HEK293T (cell line): ENCODE measurements around the gene FKBP5.

Source experiments
- ELF4 ChIP-seq: fragments of 450-650 bp; IDR thresholded peaks from 2 replicates; pipeline ENCODE4 v1.6.1; 2017; ENCODE audit warnings: antibody characterized with exemption
- FOXK2 ChIP-seq: fragments of 450-650 bp; IDR thresholded peaks from 2 replicates; pipeline ENCODE4 v1.6.1; 2016; ENCODE audit warnings: mild to moderate bottlenecking
- SP1 ChIP-seq: fragments of 450-650 bp; IDR thresholded peaks from 2 replicates; pipeline ENCODE4 v1.6.1; 2017
- SUZ12 ChIP-seq: fragments of 450-650 bp; IDR thresholded peaks from 2 replicates; pipeline ENCODE4 v1.6.1; 2016; ENCODE audit warnings: mild to moderate bottlenecking
- ZNF384 ChIP-seq: fragments of 450-650 bp; IDR thresholded peaks from 2 replicates; pipeline ENCODE4 v1.6.1; 2016

DNA sequence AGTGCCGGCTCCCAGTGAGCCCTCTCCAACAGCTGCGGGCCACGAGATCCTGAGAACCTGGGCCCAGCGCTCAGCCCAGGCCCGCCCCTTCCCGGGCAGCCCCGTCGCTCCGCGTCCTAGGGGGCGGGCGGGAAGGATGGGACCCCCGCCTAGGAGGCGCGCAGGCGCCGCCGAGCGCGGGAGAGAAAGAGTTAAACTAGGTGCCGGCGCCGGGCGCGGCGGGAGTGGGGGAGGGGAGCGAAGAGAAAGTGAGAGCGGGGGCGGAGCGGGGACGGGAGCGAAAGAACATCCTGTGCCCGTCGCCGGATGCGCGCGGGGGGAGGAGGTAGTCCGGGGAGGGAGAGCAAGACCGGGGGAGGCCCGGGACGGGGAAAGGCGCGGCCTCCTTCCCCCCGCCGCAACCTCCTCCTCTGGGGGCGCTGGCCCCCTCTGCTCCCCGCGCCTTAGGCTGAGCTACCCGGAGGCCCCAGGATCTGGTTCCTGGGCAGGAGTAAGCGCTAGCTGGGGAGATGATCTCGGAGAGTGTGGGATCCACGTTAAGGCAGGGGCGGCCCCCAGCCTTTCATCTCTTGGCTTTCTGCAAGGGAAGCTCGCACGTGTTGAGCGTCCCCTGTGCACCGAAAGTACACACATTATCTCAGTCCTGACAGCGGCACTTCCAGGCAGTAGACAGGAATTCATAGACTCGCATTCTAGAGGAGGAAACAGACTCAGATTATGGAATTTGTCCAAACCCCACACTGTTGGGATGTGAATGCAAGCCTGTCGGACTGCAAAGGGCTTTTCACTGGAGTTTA, 43.2 kb upstream of the FKBP5 start:
- TF ChIP-seq FOXK2 (no peak), SP1 (no peak), ZNF384 (no peak), SUZ12 (no peak), ELF4 (no peak)
